ENCODE results near the gene GALNT2. TPM values are rescaled to one million over a fixed set of nuclear protein-coding genes. Genes with fewer than 3 reads are reported as not detected.

Gene GALNT2
- total and polyA plus RNA-seq, 4 donors, result 47.5 to 182 (median 114) TPM

DNA sequence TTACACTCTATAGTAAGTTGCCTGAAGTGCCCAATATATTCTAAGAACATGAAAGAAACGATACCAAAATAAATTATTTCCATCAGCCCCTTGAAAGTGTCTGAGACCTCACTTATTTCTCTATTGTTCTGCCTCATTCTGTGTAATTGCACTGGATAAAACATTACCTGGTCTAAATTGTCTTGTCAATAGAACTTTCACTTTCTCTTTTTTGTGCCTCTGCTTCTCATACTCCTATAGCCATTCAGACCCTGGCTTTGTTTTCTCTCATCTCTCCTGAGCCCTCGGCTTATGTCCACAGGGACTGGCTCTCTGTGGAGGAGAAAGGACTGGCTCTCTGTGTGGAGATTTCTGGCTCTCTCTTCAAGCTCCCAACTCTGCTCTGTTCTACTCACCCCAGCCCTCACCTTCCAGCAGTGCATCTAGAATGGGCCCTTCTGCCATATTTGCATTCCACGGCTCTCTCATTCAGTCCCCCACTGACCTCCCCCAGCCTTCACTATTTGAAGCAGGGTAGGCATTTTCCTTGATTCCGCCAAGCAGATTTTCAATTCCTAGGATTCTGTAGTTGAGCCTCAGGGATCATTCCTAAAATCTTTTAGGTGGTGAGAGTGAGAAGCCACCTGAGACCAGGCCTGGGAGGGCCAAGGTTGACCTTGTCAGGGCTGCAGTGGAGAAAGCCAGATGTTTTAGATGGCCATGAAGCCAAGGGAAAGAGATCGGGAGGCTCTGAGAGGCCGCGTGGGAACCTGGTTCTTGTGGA is 15.9 kb upstream of the GALNT2 start:
- TF ChIP-seq FOXA1 (IDR thresholded peaks at IDR 0.05) (no peak), TAF1 (conservative IDR thresholded peaks at IDR 0.05) (no peak), YY1 (IDR thresholded peaks at IDR 0.05) (no peak), SP1 (IDR thresholded peaks at IDR 0.05) (no peak), NR2F2 (IDR thresholded peaks at IDR 0.05) (no peak), RAD21 (IDR thresholded peaks at IDR 0.05) (no peak), EGR1 (IDR thresholded peaks at IDR 0.05; ENCODE audit: low read depth in 2 of 2) (no peak), FOXA2 (IDR thresholded peaks at IDR 0.05) (no peak), HNF4A (conservative IDR thresholded peaks at IDR 0.05) (no peak), JUND (IDR thresholded peaks at IDR 0.05) (no peak), GABPA (IDR thresholded peaks at IDR 0.05 in 1 of 2, conservative IDR thresholded peaks at IDR 0.05 in 1 of 2) (no peak), RXRA (IDR thresholded peaks at IDR 0.05) (no peak), HNF4G (IDR thresholded peaks at IDR 0.05) (no peak)
- TF ChIP-seq, protein P1, sequence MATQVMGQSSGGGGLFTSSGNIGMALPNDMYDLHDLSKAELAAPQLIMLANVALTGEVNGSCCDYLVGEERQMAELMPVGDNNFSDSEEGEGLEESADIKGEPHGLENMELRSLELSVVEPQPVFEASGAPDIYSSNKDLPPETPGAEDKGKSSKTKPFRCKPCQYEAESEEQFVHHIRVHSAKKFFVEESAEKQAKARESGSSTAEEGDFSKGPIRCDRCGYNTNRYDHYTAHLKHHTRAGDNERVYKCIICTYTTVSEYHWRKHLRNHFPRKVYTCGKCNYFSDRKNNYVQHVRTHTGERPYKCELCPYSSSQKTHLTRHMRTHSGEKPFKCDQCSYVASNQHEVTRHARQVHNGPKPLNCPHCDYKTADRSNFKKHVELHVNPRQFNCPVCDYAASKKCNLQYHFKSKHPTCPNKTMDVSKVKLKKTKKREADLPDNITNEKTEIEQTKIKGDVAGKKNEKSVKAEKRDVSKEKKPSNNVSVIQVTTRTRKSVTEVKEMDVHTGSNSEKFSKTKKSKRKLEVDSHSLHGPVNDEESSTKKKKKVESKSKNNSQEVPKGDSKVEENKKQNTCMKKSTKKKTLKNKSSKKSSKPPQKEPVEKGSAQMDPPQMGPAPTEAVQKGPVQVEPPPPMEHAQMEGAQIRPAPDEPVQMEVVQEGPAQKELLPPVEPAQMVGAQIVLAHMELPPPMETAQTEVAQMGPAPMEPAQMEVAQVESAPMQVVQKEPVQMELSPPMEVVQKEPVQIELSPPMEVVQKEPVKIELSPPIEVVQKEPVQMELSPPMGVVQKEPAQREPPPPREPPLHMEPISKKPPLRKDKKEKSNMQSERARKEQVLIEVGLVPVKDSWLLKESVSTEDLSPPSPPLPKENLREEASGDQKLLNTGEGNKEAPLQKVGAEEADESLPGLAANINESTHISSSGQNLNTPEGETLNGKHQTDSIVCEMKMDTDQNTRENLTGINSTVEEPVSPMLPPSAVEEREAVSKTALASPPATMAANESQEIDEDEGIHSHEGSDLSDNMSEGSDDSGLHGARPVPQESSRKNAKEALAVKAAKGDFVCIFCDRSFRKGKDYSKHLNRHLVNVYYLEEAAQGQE (IDR thresholded peaks at IDR 0.05), result no peak
- TF ChIP-seq, protein P2, sequence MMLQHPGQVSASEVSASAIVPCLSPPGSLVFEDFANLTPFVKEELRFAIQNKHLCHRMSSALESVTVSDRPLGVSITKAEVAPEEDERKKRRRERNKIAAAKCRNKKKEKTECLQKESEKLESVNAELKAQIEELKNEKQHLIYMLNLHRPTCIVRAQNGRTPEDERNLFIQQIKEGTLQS (IDR thresholded peaks at IDR 0.05), result no peak
- TF ChIP-seq, protein P3, sequence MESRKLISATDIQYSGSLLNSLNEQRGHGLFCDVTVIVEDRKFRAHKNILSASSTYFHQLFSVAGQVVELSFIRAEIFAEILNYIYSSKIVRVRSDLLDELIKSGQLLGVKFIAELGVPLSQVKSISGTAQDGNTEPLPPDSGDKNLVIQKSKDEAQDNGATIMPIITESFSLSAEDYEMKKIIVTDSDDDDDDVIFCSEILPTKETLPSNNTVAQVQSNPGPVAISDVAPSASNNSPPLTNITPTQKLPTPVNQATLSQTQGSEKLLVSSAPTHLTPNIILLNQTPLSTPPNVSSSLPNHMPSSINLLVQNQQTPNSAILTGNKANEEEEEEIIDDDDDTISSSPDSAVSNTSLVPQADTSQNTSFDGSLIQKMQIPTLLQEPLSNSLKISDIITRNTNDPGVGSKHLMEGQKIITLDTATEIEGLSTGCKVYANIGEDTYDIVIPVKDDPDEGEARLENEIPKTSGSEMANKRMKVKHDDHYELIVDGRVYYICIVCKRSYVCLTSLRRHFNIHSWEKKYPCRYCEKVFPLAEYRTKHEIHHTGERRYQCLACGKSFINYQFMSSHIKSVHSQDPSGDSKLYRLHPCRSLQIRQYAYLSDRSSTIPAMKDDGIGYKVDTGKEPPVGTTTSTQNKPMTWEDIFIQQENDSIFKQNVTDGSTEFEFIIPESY (IDR thresholded peaks at IDR 0.05), result no peak
- TF ChIP-seq, protein P4, sequence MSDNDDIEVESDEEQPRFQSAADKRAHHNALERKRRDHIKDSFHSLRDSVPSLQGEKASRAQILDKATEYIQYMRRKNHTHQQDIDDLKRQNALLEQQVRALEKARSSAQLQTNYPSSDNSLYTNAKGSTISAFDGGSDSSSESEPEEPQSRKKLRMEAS (IDR thresholded peaks at IDR 0.05), result no peak
- TF ChIP-seq, protein P5, sequence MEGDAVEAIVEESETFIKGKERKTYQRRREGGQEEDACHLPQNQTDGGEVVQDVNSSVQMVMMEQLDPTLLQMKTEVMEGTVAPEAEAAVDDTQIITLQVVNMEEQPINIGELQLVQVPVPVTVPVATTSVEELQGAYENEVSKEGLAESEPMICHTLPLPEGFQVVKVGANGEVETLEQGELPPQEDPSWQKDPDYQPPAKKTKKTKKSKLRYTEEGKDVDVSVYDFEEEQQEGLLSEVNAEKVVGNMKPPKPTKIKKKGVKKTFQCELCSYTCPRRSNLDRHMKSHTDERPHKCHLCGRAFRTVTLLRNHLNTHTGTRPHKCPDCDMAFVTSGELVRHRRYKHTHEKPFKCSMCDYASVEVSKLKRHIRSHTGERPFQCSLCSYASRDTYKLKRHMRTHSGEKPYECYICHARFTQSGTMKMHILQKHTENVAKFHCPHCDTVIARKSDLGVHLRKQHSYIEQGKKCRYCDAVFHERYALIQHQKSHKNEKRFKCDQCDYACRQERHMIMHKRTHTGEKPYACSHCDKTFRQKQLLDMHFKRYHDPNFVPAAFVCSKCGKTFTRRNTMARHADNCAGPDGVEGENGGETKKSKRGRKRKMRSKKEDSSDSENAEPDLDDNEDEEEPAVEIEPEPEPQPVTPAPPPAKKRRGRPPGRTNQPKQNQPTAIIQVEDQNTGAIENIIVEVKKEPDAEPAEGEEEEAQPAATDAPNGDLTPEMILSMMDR (IDR thresholded peaks at IDR 0.05; ENCODE audit: low read depth, low read length, missing input control), result no peak
- Histone ChIP-seq H3K36me3 (ENCODE audit: control insufficient read depth in 4 of 4, insufficient read depth in 3 of 4, low read depth in 1 of 4, low read length in 3 of 4) (no peaks in the 10 kb centered on the region), H3K4me3 (ENCODE audit: low read depth in 1 of 3, low read length in 3 of 3) (no peak overlapping the region), H3K27ac (ENCODE audit: low read depth in 1 of 2, low read length in 2 of 2) (no peak overlapping the region), H3K9ac (ENCODE audit: low read depth in 1 of 2, low read length in 2 of 2) (no peak overlapping the region), H3K27me3 (ENCODE audit: control insufficient read depth in 4 of 4, insufficient read depth in 4 of 4, low read length in 3 of 4) (no peaks in the 10 kb centered on the region), H3K4me1 (ENCODE audit: control insufficient read depth in 4 of 4, insufficient read depth in 4 of 4, low read length in 3 of 4) (peaks cover 0 to 2% (median 0%) of the 10 kb centered on the region in 4 donors), H3K9me3 (ENCODE audit: control insufficient read depth in 4 of 4, low read length in 3 of 4) (no peaks in the 10 kb centered on the region)
- 79% methylated on average over 7 of the region's 7 CpGs for WGBS
- DNase-seq (ENCODE audit: low spot score), result no peak
